LNCaP clone FGC (cell line): ENCODE measurements around the gene TIMM13.
A peak's percentile ranks its signal among the peaks of the same experiment; 100 is the strongest.

Source experiments
- DNase-seq: peaks from one replicate; pipeline ENCODE4 v3.0.0-alpha.2; 2011; ENCODE audit warnings: low read depth
- H3K4me3 ChIP-seq: 2 replicates; pipeline ENCODE4 v1.5.1; 2011; ENCODE audit warnings: mild to moderate bottlenecking, low read depth, low read length, control low read depth
- TF ChIP-seq, protein P1 (sequence below): IDR thresholded peaks from 2 replicates; pipeline ENCODE4 v1.5.1; 2012; ENCODE audit warnings: mild to moderate bottlenecking; ENCODE audit not compliant: control insufficient read depth, insufficient read depth; ENCODE audit errors: extremely low read depth

TIMM13 gene

DNA sequence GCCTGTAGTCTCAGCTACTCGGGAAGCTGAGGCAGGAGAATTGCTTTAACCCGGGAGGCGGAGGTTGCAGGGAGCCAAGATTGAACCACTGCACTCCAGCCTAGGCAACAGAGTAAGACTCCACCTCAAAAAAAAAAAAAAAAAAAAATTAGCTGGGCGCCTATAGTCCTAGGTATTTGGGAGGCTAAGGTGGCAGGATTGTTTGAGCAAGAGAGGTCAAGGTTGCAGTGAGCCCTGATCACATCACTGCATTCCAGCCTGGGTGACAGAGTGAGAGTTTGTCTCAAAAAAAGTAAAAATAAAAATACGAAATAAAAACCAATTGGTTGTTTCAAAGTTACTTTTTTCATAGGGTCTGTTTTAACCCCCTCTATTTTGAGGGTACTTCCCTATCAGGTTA is 30.7 kb upstream of the TIMM13 start:
- TF ChIP-seq, protein P1, sequence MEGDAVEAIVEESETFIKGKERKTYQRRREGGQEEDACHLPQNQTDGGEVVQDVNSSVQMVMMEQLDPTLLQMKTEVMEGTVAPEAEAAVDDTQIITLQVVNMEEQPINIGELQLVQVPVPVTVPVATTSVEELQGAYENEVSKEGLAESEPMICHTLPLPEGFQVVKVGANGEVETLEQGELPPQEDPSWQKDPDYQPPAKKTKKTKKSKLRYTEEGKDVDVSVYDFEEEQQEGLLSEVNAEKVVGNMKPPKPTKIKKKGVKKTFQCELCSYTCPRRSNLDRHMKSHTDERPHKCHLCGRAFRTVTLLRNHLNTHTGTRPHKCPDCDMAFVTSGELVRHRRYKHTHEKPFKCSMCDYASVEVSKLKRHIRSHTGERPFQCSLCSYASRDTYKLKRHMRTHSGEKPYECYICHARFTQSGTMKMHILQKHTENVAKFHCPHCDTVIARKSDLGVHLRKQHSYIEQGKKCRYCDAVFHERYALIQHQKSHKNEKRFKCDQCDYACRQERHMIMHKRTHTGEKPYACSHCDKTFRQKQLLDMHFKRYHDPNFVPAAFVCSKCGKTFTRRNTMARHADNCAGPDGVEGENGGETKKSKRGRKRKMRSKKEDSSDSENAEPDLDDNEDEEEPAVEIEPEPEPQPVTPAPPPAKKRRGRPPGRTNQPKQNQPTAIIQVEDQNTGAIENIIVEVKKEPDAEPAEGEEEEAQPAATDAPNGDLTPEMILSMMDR = no peak
- H3K4me3 ChIP-seq = no peak overlapping the region
- no peak for DNase-seq

DNA sequence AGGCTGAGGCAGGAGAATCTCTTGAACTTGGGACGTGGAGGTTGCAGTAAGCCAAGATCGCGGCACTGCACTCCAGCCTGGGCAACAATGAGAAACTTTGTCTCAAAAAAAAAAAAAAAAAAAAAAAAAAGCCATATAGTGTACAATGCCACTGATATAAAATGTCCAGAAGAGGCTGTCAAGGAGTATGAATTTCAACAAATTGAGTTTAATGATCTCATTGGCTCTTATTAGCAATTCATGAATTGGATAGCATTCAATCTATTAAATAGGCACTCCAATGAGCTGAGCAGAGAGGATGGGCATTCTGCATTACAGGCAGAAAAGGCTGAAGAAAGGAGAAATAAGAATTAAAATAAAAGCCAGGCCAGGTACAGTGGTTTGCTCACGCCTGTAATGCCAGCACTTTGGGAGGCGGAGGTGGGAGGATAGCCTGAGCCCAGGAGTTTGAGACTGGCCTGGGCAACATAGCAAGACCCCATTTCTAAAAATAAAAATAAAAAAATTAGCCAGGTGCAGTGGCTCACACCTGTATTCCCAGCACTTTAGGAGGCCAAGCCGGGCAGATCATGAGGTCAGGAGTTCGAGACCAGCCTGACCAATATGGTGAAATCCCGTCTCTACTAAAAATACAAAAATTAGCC is 30.1 kb upstream of the TIMM13 start:
- TF ChIP-seq, protein P1 = no peak
- no peak for DNase-seq
- peak overlapping the region; percentile 18 for H3K4me3 ChIP-seq

DNA sequence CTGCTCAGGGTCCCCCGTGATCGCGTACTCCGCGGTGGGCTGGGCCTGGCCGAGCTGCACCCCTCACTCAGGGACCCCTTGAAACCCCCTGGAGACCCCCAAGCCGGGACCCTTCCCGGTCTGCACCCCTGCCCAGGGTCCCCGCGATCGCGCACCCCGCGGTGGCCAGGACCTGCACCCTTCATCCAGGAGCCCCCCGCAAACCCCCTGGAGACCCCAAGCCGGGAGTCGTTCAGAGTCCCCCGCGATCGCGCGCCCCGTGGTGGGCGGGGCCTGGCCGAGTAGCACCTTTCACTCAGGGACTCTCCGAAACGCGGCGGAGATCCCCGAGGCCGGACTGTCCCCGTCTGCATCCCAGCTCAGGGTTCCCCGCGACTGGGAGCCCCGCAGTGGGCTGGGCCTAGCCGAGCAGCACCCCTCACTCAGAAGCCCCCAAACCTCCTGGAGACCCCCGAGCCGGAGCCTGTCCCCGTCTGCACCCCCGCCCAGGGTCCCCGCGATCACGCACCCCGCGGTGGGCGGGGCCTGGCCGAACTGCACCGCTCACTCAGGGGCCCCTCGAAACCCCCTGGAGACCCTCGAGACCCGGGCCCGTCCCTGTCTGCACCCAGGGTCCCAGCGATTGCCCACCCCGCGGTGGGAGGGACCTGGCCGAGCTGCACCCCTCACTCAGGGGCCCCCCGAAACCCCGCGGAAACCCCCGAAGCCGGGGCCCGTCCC is 28.6 kb upstream of the TIMM13 start:
- TF ChIP-seq, protein P1 = no peak
- DNase-seq = no peak
- H3K4me3 ChIP-seq = peak overlapping the region; percentile 99

GRCh38 chr19:2454962-2455850 is 27.8 kb upstream of the TIMM13 start:
- H3K4me3 ChIP-seq = peak overlapping the region; percentile 99
- DNase-seq = no peak
- TF ChIP-seq, protein P1 = no peak

DNA sequence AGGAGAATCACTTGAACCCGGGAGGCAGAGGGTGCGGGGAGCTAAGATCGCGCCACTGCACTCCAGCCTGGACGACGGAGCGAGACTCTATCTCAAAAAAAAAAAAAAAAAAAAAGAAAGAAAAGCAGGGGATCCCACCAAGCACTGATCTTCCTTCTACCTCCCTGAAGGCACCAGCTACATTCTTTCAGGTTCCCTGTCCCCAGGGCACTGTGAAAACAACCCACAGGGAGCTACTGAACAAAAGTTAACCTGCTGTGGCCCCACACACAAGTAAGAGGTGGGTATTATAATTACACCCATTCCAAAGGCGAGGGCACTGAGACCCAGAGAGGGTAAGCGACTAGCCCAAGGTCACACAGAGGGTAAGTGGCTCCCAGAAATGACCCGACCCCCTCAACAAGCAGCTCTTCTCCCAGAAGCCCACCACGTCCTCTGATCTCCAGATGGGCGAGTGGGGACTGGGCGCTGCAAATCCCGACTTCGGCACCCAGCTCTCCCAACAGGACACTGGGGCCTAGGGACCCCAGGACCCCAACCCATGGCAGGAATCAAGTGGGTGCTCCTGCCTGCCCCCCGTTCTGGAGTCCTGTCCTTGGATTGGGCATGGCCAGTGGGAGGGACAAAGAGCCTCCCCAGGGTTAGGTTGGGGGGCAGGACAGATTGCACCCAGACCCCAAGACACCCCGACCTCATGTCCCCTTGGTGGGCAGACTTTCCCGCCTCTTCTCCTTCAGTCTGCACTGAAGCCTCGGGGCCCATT is 27.0 kb upstream of the TIMM13 start:
- H3K4me3 ChIP-seq = no peak overlapping the region
- TF ChIP-seq, protein P1 = no peak
- DNase-seq = no peak

GRCh38 chr19:2453431-2454025 is 26.1 kb upstream of the TIMM13 start:
- no peak overlapping the region for H3K4me3 ChIP-seq
- TF ChIP-seq, protein P1 = no peak
- DNase-seq = no peak
